IMR-90 (cell line): ENCODE measurements around the gene SCN11A. TPM values are rescaled to one million over a fixed set of nuclear protein-coding genes. Genes with fewer than 3 reads are reported as not detected.

Source experiments
- ATAC-seq: fragments of 200-7000 bp; cut with Tn5 transposase; 2 replicates; pipeline ENCODE4 v1.9.1; 2020; ENCODE audit warnings: low read depth, mild to moderate bottlenecking, moderate library complexity
- BruUV-seq: library from RNA; stranded (reverse); fragments of 400-500 nt; replicated peaks from 2 replicates; lab custom pipeline; 2021; lab: Mats Ljungman, UMichigan
- CTCF ChIA-PET: fragments of 300-600 bp; formaldehyde crosslinking; extraction: SDS; loops from one replicate; lab custom pipeline; 2021; ENCODE audit warnings: antibody characterized with exemption; lab: Yijun Ruan, JAX
- POLR2A ChIA-PET: fragments of 300-600 bp; sonication (Branson Sonifier 250); formaldehyde crosslinking; loops from one replicate; lab custom pipeline; 2022; ENCODE audit warnings: antibody characterized with exemption; ENCODE audit not compliant: unreplicated experiment; lab: Charles Lee
- DNase-seq: peaks from one replicate; pipeline ENCODE4 v3.0.0; 2013
- H2AFZ ChIP-seq: replicated peaks from 2 replicates; pipeline ENCODE3; 2013; ENCODE audit warnings: low read length, mild to moderate bottlenecking; ENCODE audit not compliant: poor library complexity
- H2AK5ac ChIP-seq: 2 replicates; pipeline ENCODE4 v1.6.1; 2013; ENCODE audit warnings: low read depth, low read length, inconsistent platforms
- H2AK9ac ChIP-seq: replicated peaks from 2 replicates; pipeline ENCODE3; 2013; ENCODE audit warnings: mild to moderate bottlenecking, low read depth, low read length, moderate library complexity; ENCODE audit not compliant: poor library complexity
- H2BK120ac ChIP-seq: 2 replicates; pipeline ENCODE4 v1.6.1; 2013; ENCODE audit warnings: low read depth, low read length, inconsistent platforms
- H2BK15ac ChIP-seq: 3 replicates; pipeline ENCODE4 v1.6.1; 2013; ENCODE audit warnings: low read depth, low read length, inconsistent platforms
- H2BK20ac ChIP-seq: 2 replicates; pipeline ENCODE4 v1.6.1; 2013; ENCODE audit warnings: low read depth, mild to moderate bottlenecking, inconsistent platforms, low read length, moderate library complexity
- H2BK5ac ChIP-seq: 2 replicates; pipeline ENCODE4 v1.6.1; 2013; ENCODE audit warnings: mild to moderate bottlenecking, low read depth, low read length, inconsistent platforms; ENCODE audit not compliant: poor library complexity, severe bottlenecking
- H3K14ac ChIP-seq: replicated peaks from 2 replicates; pipeline ENCODE4 v1.6.1; 2013; ENCODE audit warnings: low read depth, low read length, inconsistent platforms
- H3K18ac ChIP-seq: 2 replicates; pipeline ENCODE4 v1.6.1; 2013; ENCODE audit warnings: low read depth, low read length, control low read depth
- H3K23ac ChIP-seq: 2 replicates; pipeline ENCODE4 v1.6.1; 2013; ENCODE audit warnings: low read depth, low read length, inconsistent platforms
- H3K27ac ChIP-seq: 2 replicates; pipeline ENCODE4 v1.5.1; 2013; ENCODE audit warnings: mild to moderate bottlenecking, control low read depth, low read length; ENCODE audit not compliant: insufficient read depth
- H3K27me3 ChIP-seq: 2 replicates; pipeline ENCODE4 v1.6.1; 2013; ENCODE audit warnings: low read length; ENCODE audit not compliant: control insufficient read depth, insufficient read depth
- H3K36me3 ChIP-seq: 2 replicates; pipeline ENCODE4 v1.6.1; 2013; ENCODE audit warnings: low read length, mixed read lengths; ENCODE audit not compliant: control insufficient read depth, insufficient read depth
- H3K4ac ChIP-seq: 2 replicates; pipeline ENCODE4 v1.6.1; 2013; ENCODE audit warnings: low read depth, low read length, inconsistent platforms
- H3K4me1 ChIP-seq: 2 replicates; pipeline ENCODE4 v1.6.1; 2013; ENCODE audit warnings: low read length, mixed read lengths; ENCODE audit not compliant: control insufficient read depth, insufficient read depth
- H3K4me2 ChIP-seq: 2 replicates; pipeline ENCODE4 v1.6.1; 2013; ENCODE audit warnings: low read depth, mild to moderate bottlenecking, control low read depth, low read length, moderate library complexity
- H3K4me3 ChIP-seq: 2 replicates; pipeline ENCODE4 v1.5.1; 2013; ENCODE audit warnings: low read depth, mild to moderate bottlenecking, control low read depth, low read length, moderate library complexity; ENCODE audit not compliant: insufficient read depth
- H3K56ac ChIP-seq: 2 replicates; pipeline ENCODE4 v1.6.1; 2013; ENCODE audit warnings: low read length, inconsistent platforms; ENCODE audit not compliant: insufficient read depth; ENCODE audit errors: extremely low read depth
- H3K79me1 ChIP-seq, 2 experiments: 2 replicates each; pipeline ENCODE4 v1.6.1; 2013; ENCODE audit warnings: low read length in 2 of 2, inconsistent platforms in 1 of 2, low read depth in 1 of 2
- H3K9ac ChIP-seq: 2 replicates; pipeline ENCODE4 v1.6.1; 2013; ENCODE audit warnings: low read depth, low read length, control low read depth
- H3K9me1 ChIP-seq: 2 replicates; pipeline ENCODE4 v1.6.1; 2013; ENCODE audit warnings: low read length, inconsistent platforms; ENCODE audit not compliant: insufficient read depth
- H3K9me3 ChIP-seq: 2 replicates; pipeline ENCODE4 v1.6.1; 2013; ENCODE audit warnings: low read length; ENCODE audit not compliant: control insufficient read depth, insufficient read depth
- H4K20me1 ChIP-seq: 2 replicates; pipeline ENCODE4 v1.6.1; 2013; ENCODE audit warnings: low read length, inconsistent platforms; ENCODE audit not compliant: insufficient read depth
- H4K5ac ChIP-seq: 2 replicates; pipeline ENCODE4 v1.6.1; 2013; ENCODE audit warnings: mild to moderate bottlenecking, low read depth, low read length, control low read depth
- H4K8ac ChIP-seq, 2 experiments: 2 replicates each; pipeline ENCODE4 v1.6.1; 2013; ENCODE audit warnings: low read depth in 2 of 2, low read length in 2 of 2, control low read depth in 1 of 2, inconsistent platforms in 1 of 2
- H4K91ac ChIP-seq: 2 replicates; pipeline ENCODE4 v1.6.1; 2013; ENCODE audit warnings: low read depth, low read length, inconsistent platforms; ENCODE audit not compliant: insufficient read depth
- ELK1 ChIP-seq: fragments of 150-350 bp; IDR thresholded peaks from 2 replicates; pipeline ENCODE4 v1.6.1; 2016; ENCODE audit warnings: low read depth, mild to moderate bottlenecking, low read length, moderate library complexity, borderline replicate concordance
- MAZ ChIP-seq: IDR thresholded peaks from 2 replicates; pipeline ENCODE4 v1.6.1; 2012; ENCODE audit warnings: low read depth, mild to moderate bottlenecking, low read length, improper control_type of control experiment, moderate library complexity, borderline replicate concordance
- NFE2L2 ChIP-seq: fragments of 150-350 bp; IDR thresholded peaks from 2 replicates; pipeline ENCODE4 v1.6.1; 2016; ENCODE audit warnings: low read depth, mild to moderate bottlenecking, low read length
- RCOR1 ChIP-seq: IDR thresholded peaks from 2 replicates; pipeline ENCODE4 v1.6.1; 2012; ENCODE audit warnings: mild to moderate bottlenecking, low read length, improper control_type of control experiment; ENCODE audit not compliant: insufficient replicate concordance
- RFX5 ChIP-seq: IDR thresholded peaks from 2 replicates; pipeline ENCODE4 v1.8.0; 2012; ENCODE audit warnings: low read depth, mild to moderate bottlenecking, low read length, moderate library complexity
- SMC3 ChIP-seq: fragments of 150-350 bp; IDR thresholded peaks from 2 replicates; pipeline ENCODE4 v1.6.1; 2016; ENCODE audit warnings: low read depth, mild to moderate bottlenecking, antibody characterized with exemption, low read length, moderate library complexity
- USF2 ChIP-seq: fragments of 150-350 bp; IDR thresholded peaks from 2 replicates; pipeline ENCODE4 v1.6.1; 2017; ENCODE audit warnings: mild to moderate bottlenecking, antibody characterized with exemption, low read length, low read depth
- WGBS, 2 experiments: methylation state at CpG; one replicate each; pipeline versions ENCODE4 v1.1.5 to v1.1.7; 2013; ENCODE audit warnings: missing lambda C conversion rate in 2 of 2; ENCODE audit not compliant: insufficient read length in 1 of 2; ENCODE audit errors: extremely low coverage in 2 of 2; 5-methylcytosine and 5-hydroxymethylcytosine counted together
- dilution Hi-C: fragments of 300-500 bp; cut with HindIII; formaldehyde crosslinking; loops from one replicate; pipeline ENCODE4 v1.14.3; 2018; ENCODE audit warnings: low sequenced_read_pairs; ENCODE audit not compliant: unreplicated experiment
- in situ Hi-C: fragments of 300-500 bp; cut with MboI; formaldehyde crosslinking; loops from 3 replicates; pipeline ENCODE4 v1.14.3; 2019; ENCODE audit warnings: low sequenced_read_pairs, inconsistent platforms, mixed read lengths
- intact Hi-C: fragments of 100-400 bp; cut with micrococcal nuclease; formaldehyde crosslinking; loops from 2 replicates; pipeline ENCODE4 v1.10.0; 2022
- polyA plus RNA-seq, 3 experiments: library from polyadenylated mRNA; depleted of rRNA; stranded (reverse); fragments of >200 nt; gene quantifications; 2 replicates each; pipeline ENCODE4 v1.2.3, GENCODE V29; 2012; ENCODE audit warnings: low replicate concordance in 1 of 3
- total RNA-seq: library from RNA; depleted of rRNA; stranded (reverse); fragments of >200 nt; gene quantifications from 2 replicates; pipeline ENCODE4 v1.2.3, GENCODE V29; 2012

SCN11A gene
- total and polyA plus RNA-seq, 2 of the 4 experiments (the other 2 are of a cell fraction), result under 0.01 to 0.02 TPM

- Histone ChIP-seq H3K9ac (no peak overlapping the region), H3K56ac (no peak overlapping the region), H3K4ac (no peak overlapping the region), H4K91ac (no peak overlapping the region), H4K8ac (no peak overlapping the region), H3K18ac (no peak overlapping the region), H2BK20ac (no peak overlapping the region), H3K79me1 (peaks cover 13 to 28% of the 10 kb centered on the region in 2 experiments), H3K9me3 (no peaks in the 10 kb centered on the region), H2AK5ac (no peak overlapping the region), H4K5ac (no peak overlapping the region), H2BK5ac (no peak overlapping the region), H3K9me1 (no peaks in the 10 kb centered on the region), H3K36me3 (peaks cover 55% of the 10 kb centered on the region), H3K27ac (no peak overlapping the region), H2AFZ (no peak overlapping the region), H2BK15ac (no peak overlapping the region), H3K4me1 (no peaks in the 10 kb centered on the region), H3K27me3 (no peaks in the 10 kb centered on the region), H3K4me2 (no peak overlapping the region), H3K4me3 (no peak overlapping the region), H4K20me1 (peaks cover 30% of the 10 kb centered on the region), H2BK120ac (no peak overlapping the region), H3K23ac (no peak overlapping the region), H3K14ac (no peak overlapping the region), H2AK9ac (no peak overlapping the region)
- TF ChIP-seq NFE2L2 (no peak), RFX5 (no peak), ELK1 (no peak), USF2 (no peak), MAZ (no peak), SMC3 (no peak), RCOR1 (no peak)
- no CpG with 5 or more reads among the region's 8 CpGs for WGBS, 2 experiments
- DNase-seq (no peak), ATAC-seq (no peak)
- dilution Hi-C loops, result no loop called here
- POLR2A ChIA-PET, result no interaction called here
- intact Hi-C loops, result no loop called here
- in situ Hi-C loops, result no loop called here
- BruUV-seq, result no TSS peak
- CTCF ChIA-PET, result no interaction called here
Measured at GRCh38 chr3:39097716-39098472, 46.1 kb upstream of the SCN11A start.
